Lung (tissue), 12 donors: ENCODE results near the gene LXN. TPM values are rescaled to one million over a fixed set of nuclear protein-coding genes. Genes with fewer than 3 reads are reported as not detected.
"Not testable (repeated sequence)": the region's sequence is repeated elsewhere in the genome, so short reads cannot be mapped to it uniquely, and the experiment has no call there.

Experiments used
- ATAC-seq: fragments of 200-7000 bp; cut with Tn5 transposase; one replicate; pipeline ENCODE4 v1.9.1; 2020; ENCODE audit warnings: moderate number of reproducible peaks; ENCODE audit not compliant: insufficient read depth, low FRiP score
- DNase-seq, 3 donors: peaks; one replicate each; pipeline ENCODE4 v3.0.0-alpha.2; 2013 to 2017
- H3K27ac ChIP-seq, 2 donors: one replicate each; pipeline ENCODE4 v1.5.1; 2013; ENCODE audit warnings: mild to moderate bottlenecking in 2 of 2, moderate library complexity in 2 of 2, control low read depth in 1 of 2, inconsistent platforms in 1 of 2, low read depth in 1 of 2, low read length in 1 of 2
- H3K27me3 ChIP-seq, 3 donors: one replicate each; pipeline ENCODE4 v1.5.1; 2013; ENCODE audit warnings: low read length in 2 of 3; ENCODE audit not compliant: control insufficient read depth in 3 of 3, insufficient read depth in 3 of 3
- H3K36me3 ChIP-seq, 4 donors: one replicate each; pipeline ENCODE4 v1.5.1; 2013; ENCODE audit warnings: low read length in 4 of 4, mild to moderate bottlenecking in 1 of 4, moderate library complexity in 1 of 4; ENCODE audit not compliant: control insufficient read depth in 4 of 4, insufficient read depth in 4 of 4
- H3K4me1 ChIP-seq, 5 donors: one replicate each; pipeline ENCODE4 v1.5.1; 2013; ENCODE audit warnings: low read length in 5 of 5, mild to moderate bottlenecking in 2 of 5, moderate library complexity in 1 of 5; ENCODE audit not compliant: control insufficient read depth in 5 of 5, insufficient read depth in 5 of 5
- H3K4me3 ChIP-seq: one replicate; pipeline ENCODE4 v1.5.1; 2013; ENCODE audit warnings: mild to moderate bottlenecking, control low read depth, moderate library complexity
- H3K9ac ChIP-seq, 2 donors: one replicate each; pipeline ENCODE4 v1.5.1; 2013; ENCODE audit warnings: low read length in 2 of 2, control low read depth in 1 of 2; ENCODE audit not compliant: insufficient read depth in 1 of 2
- H3K9me3 ChIP-seq, 4 donors: one replicate each; pipeline ENCODE4 v1.5.1; 2013; ENCODE audit warnings: low read length in 3 of 4, mild to moderate bottlenecking in 1 of 4, moderate library complexity in 1 of 4; ENCODE audit not compliant: control insufficient read depth in 4 of 4, insufficient read depth in 3 of 4
- CTCF ChIP-seq: IDR thresholded peaks from 2 replicates; pipeline ENCODE4 v1.5.1; 2012; ENCODE audit warnings: mild to moderate bottlenecking; ENCODE audit errors: control extremely low read depth, extremely low read depth
- WGBS, 2 donors: extraction: QIAGEN DNeasy Blood & Tissue Kit; methylation state at CpG; one replicate each; pipeline ENCODE4 v1.1.7; 2013; 5-methylcytosine and 5-hydroxymethylcytosine counted together
- polyA plus RNA-seq, 2 donors: library from polyadenylated mRNA; stranded (reverse); fragments of 200-250 nt; gene quantifications; one replicate each; pipeline ENCODE4 v1.2.1, GENCODE V29; 2013
- total RNA-seq, 2 donors: library from RNA; depleted of rRNA in 1 of 2; stranded (reverse); fragments of >200 nt in 1 of 2; gene quantifications; one replicate each; pipeline ENCODE4 v1.2.1, GENCODE V29; 2014 to 2021
- donor health status: control.
- donor health status: control.
- donor health status: Bipolar disorder and iron deficiency.
- donor health status: healthy.
- donor health status: DM: yes; HTN: yes; CAD: no.

LXN gene
- total and polyA plus RNA-seq, 4 donors: 20.7 to 103 (median 31.7) TPM

GRCh38 chr3:158701420-158702065 lies 29.1 kb upstream of the LXN start:
- no peak for DNase-seq
- Histone ChIP-seq H3K27ac (no peak overlapping the region), H3K27me3 (no peaks in the 10 kb centered on the region), H3K9me3 (no peaks in the 10 kb centered on the region), H3K36me3 (peaks cover 4 to 43% (median 20%) of the 10 kb centered on the region in 4 donors), H3K9ac (no peak overlapping the region), H3K4me1 (peaks cover 0 to 14% (median 7%) of the 10 kb centered on the region in 5 donors), H3K4me3 (no peak overlapping the region)
- 86 to 89% methylated on average over 4 of the region's 4 CpGs for WGBS, 2 donors
- no peak for TF ChIP-seq CTCF
- no peak for ATAC-seq

GRCh38 chr3:158700559-158700958 lies 28.1 kb upstream of the LXN start:
- ATAC-seq: peak; percentile 40
- Histone ChIP-seq H3K4me3 (no peak overlapping the region), H3K27me3 (no peaks in the 10 kb centered on the region), H3K27ac (no peak overlapping the region), H3K4me1 (peaks cover 0 to 14% (median 7%) of the 10 kb centered on the region in 5 donors), H3K9me3 (no peaks in the 10 kb centered on the region), H3K36me3 (peaks cover 5 to 36% (median 16%) of the 10 kb centered on the region in 4 donors), H3K9ac (no peak overlapping the region)
- TF ChIP-seq CTCF: no peak
- DNase-seq: peak in 2 of 3 donors; percentile 44 to 59

- H3K27ac ChIP-seq: no peak overlapping the region
- ATAC-seq: no peak
These were observed 24.2 kb upstream of the LXN start for GRCh38 chr3:158696618-158697017.

GRCh38 chr3:158693866-158694456 lies 21.5 kb upstream of the LXN start:
- 82 to 99% methylated on average over 3 of the region's 3 CpGs for WGBS, 2 donors
- not testable (repeated sequence) for H3K27me3 ChIP-seq

More at GRCh38 chr3:158696618-158697017, 24.2 kb upstream of the LXN start:
- peak in 1 of 3 donors; percentile 19 for DNase-seq
- Histone ChIP-seq H3K4me3 (no peak overlapping the region), H3K9me3 (no peaks in the 10 kb centered on the region), H3K4me1 (peaks cover 0 to 13% (median 7%) of the 10 kb centered on the region in 5 donors), H3K36me3 (peaks cover 6 to 21% (median 13%) of the 10 kb centered on the region in 4 donors), H3K9ac (no peak overlapping the region), H3K27me3 (no peaks in the 10 kb centered on the region)
- no peak for TF ChIP-seq CTCF
- 37 to 71% methylated on average over 2 of the region's 2 CpGs for WGBS, 2 donors

More at GRCh38 chr3:158693866-158694456, 21.5 kb upstream of the LXN start:
- not testable (repeated sequence) for ATAC-seq, DNase-seq, H3K4me3 ChIP-seq, H3K27ac ChIP-seq, H3K4me1 ChIP-seq, H3K9me3 ChIP-seq, H3K9ac ChIP-seq
- H3K36me3 ChIP-seq: peaks cover 6 to 21% (median 19%) of the 10 kb centered on the region in 4 donors
